Prostate gland (tissue), 2 donors: ENCODE measurements around the gene PSMD5.

ENCODE experiments used
- CTCF ChIP-seq, 4 experiments: fragments of 200-600 bp in 2 of 4; fragments of 450-650 bp in 2 of 4; sonication (generic) in 2 of 4; IDR thresholded peaks; 1 replicate in 3 of 4; 2 replicates in 1 of 4; pipeline ENCODE4 v1.5.1; 2016 to 2019; ENCODE audit warnings: antibody characterized with exemption in 4 of 4, mild to moderate bottlenecking in 2 of 4, moderate library complexity in 2 of 4
- POLR2A ChIP-seq: fragments of 450-650 bp; IDR thresholded peaks from one replicate; pipeline ENCODE4 v1.6.1; 2016; ENCODE audit warnings: antibody characterized with exemption, mild to moderate bottlenecking
- POLR2AphosphoS5 ChIP-seq: sonication (generic); formaldehyde crosslinking; IDR thresholded peaks from one replicate; pipeline ENCODE4 v1.6.1; 2017; ENCODE audit warnings: antibody characterized with exemption

- TF ChIP-seq CTCF (IDR thresholded peaks at IDR 0.05) (peak in 1 of 4 experiments; percentile 2), POLR2A (no peak), POLR2AphosphoS5 (peak; percentile 85)
Measured at GRCh38 chr9:120783602-120784047, 59.1 kb downstream of the PSMD5 start.
